ENCODE data around the gene SAP30BP. TPM values are rescaled to one million over a fixed set of nuclear protein-coding genes. Genes with fewer than 3 reads are reported as not detected.

SAP30BP gene
- total RNA-seq, 2 donors from 2014 or later, result 96.5 to 113 TPM

- Histone ChIP-seq H3K36me3 (ENCODE audit: control insufficient read depth, insufficient read depth, low read length) (peaks cover 39% of the 10 kb centered on the region), H3K4me3 (ENCODE audit: low read length) (no peak overlapping the region), H3K9me3 (ENCODE audit: control insufficient read depth, low read length) (no peaks in the 10 kb centered on the region), H3K4me1 (ENCODE audit: control insufficient read depth, insufficient read depth, low read length) (no peaks in the 10 kb centered on the region), H3K9ac (ENCODE audit: extremely low read depth, low read length, poor library complexity, severe bottlenecking) (no peak overlapping the region), H3K27ac (ENCODE audit: low read depth, low read length) (no peak overlapping the region), H3K27me3 (ENCODE audit: control insufficient read depth, insufficient read depth, low read length, poor library complexity, severe bottlenecking) (no peaks in the 10 kb centered on the region)
- Mint-ChIP-seq H3K4me3 (no peak overlapping the region), H3K27ac (peak overlapping the region; percentile 48), H3K36me3 (ENCODE audit: low read depth) (peaks cover 33% of the 10 kb centered on the region), H3K27me3 (ENCODE audit: insufficient read depth) (no peaks in the 10 kb centered on the region), H3K9me3 (no peaks in the 10 kb centered on the region), H3K4me1 (peaks cover 3% of the 10 kb centered on the region)
- DNase-seq, result no peak
- TF ChIP-seq, protein P1, sequence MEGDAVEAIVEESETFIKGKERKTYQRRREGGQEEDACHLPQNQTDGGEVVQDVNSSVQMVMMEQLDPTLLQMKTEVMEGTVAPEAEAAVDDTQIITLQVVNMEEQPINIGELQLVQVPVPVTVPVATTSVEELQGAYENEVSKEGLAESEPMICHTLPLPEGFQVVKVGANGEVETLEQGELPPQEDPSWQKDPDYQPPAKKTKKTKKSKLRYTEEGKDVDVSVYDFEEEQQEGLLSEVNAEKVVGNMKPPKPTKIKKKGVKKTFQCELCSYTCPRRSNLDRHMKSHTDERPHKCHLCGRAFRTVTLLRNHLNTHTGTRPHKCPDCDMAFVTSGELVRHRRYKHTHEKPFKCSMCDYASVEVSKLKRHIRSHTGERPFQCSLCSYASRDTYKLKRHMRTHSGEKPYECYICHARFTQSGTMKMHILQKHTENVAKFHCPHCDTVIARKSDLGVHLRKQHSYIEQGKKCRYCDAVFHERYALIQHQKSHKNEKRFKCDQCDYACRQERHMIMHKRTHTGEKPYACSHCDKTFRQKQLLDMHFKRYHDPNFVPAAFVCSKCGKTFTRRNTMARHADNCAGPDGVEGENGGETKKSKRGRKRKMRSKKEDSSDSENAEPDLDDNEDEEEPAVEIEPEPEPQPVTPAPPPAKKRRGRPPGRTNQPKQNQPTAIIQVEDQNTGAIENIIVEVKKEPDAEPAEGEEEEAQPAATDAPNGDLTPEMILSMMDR (conservative IDR thresholded peaks at IDR 0.05), result no peak
- 95 to 100% methylated on average over 3 to 7 of the region's 7 CpGs for WGBS, 2 experiments (ENCODE audit: insufficient coverage in 1 of 2, insufficient read length in 1 of 2)
Observed at GRCh38 chr17:75684924-75685323, 17.8 kb downstream of the SAP30BP start.

- WGBS, 2 experiments (ENCODE audit: insufficient coverage in 1 of 2, insufficient read length in 1 of 2), result 90 to 93% methylated on average over 2 to 3 of the region's 3 CpGs
- H3K9ac ChIP-seq (ENCODE audit: extremely low read depth, low read length, poor library complexity, severe bottlenecking), result no peak overlapping the region
- H3K4me3 ChIP-seq (ENCODE audit: low read length), result no peak overlapping the region
Observed at GRCh38 chr17:75685499-75685898, 18.4 kb downstream of the SAP30BP start.

GRCh38 chr17:75688209-75688825 is 21.2 kb downstream of the SAP30BP start:
- 88 to 91% methylated on average over 10 to 11 of the region's 11 CpGs for WGBS, 2 experiments (ENCODE audit: insufficient coverage in 1 of 2, insufficient read length in 1 of 2)
- peak overlapping the region; percentile 9 for H3K27ac ChIP-seq (ENCODE audit: low read depth, low read length)
- no peaks in the 10 kb centered on the region for H3K9me3 ChIP-seq (ENCODE audit: control insufficient read depth, low read length)
- Mint-ChIP-seq H3K9me3 (no peaks in the 10 kb centered on the region), H3K27me3 (ENCODE audit: insufficient read depth) (no peaks in the 10 kb centered on the region), H3K27ac (peak overlapping the region; percentile 85), H3K4me3 (no peak overlapping the region), H3K4me1 (peaks cover 17% of the 10 kb centered on the region), H3K36me3 (ENCODE audit: low read depth) (peaks cover 25% of the 10 kb centered on the region)
- no peaks in the 10 kb centered on the region for H3K27me3 ChIP-seq (ENCODE audit: control insufficient read depth, insufficient read depth, low read length, poor library complexity, severe bottlenecking)
- peaks cover 4% of the 10 kb centered on the region for H3K4me1 ChIP-seq (ENCODE audit: control insufficient read depth, insufficient read depth, low read length)
- H3K9ac ChIP-seq (ENCODE audit: extremely low read depth, low read length, poor library complexity, severe bottlenecking), result no peak overlapping the region
- no peak overlapping the region for H3K4me3 ChIP-seq (ENCODE audit: low read length)
- H3K36me3 ChIP-seq (ENCODE audit: control insufficient read depth, insufficient read depth, low read length), result peaks cover 40% of the 10 kb centered on the region
- TF ChIP-seq, protein P1 (conservative IDR thresholded peaks at IDR 0.05), result no peak
- DNase-seq, result no peak

More at GRCh38 chr17:75685499-75685898, 18.4 kb downstream of the SAP30BP start:
- no peaks in the 10 kb centered on the region for H3K27me3 Mint-ChIP-seq (ENCODE audit: insufficient read depth)
- Histone ChIP-seq H3K27ac (ENCODE audit: low read depth, low read length) (no peak overlapping the region), H3K27me3 (ENCODE audit: control insufficient read depth, insufficient read depth, low read length, poor library complexity, severe bottlenecking) (no peaks in the 10 kb centered on the region), H3K36me3 (ENCODE audit: control insufficient read depth, insufficient read depth, low read length) (peaks cover 38% of the 10 kb centered on the region), H3K9me3 (ENCODE audit: control insufficient read depth, low read length) (no peaks in the 10 kb centered on the region), H3K4me1 (ENCODE audit: control insufficient read depth, insufficient read depth, low read length) (no peaks in the 10 kb centered on the region)
- peak overlapping the region; percentile 35 for H3K27ac Mint-ChIP-seq
- TF ChIP-seq, protein P1 (conservative IDR thresholded peaks at IDR 0.05), result no peak
- H3K9me3 Mint-ChIP-seq, result no peaks in the 10 kb centered on the region
- DNase-seq, result no peak
- H3K4me1 Mint-ChIP-seq, result peaks cover 3% of the 10 kb centered on the region
- H3K4me3 Mint-ChIP-seq, result no peak overlapping the region
- H3K36me3 Mint-ChIP-seq (ENCODE audit: low read depth), result peaks cover 29% of the 10 kb centered on the region
